BLaER1 treated with 17β-estradiol and CSF1 and Interleukin-3, amounts not matched to agents 10 nM and 100 nM (cell line): Measurements from ENCODE around the gene STAP2.

Source experiments
- H3K27ac ChIP-seq, 11 experiments: shearing (Covaris generic); formaldehyde crosslinking; 2 replicates each; pipeline ENCODE4 v1.8.1; 2022
- H3K27me3 ChIP-seq, 11 experiments: shearing (Covaris generic); formaldehyde crosslinking; 2 replicates each; pipeline ENCODE4 v1.8.1; 2022
- H3K36me3 ChIP-seq, 11 experiments: shearing (Covaris generic); formaldehyde crosslinking; 2 replicates each; pipeline ENCODE4 v1.8.1; 2022
- H3K4me1 ChIP-seq, 10 experiments: shearing (Covaris generic); formaldehyde crosslinking; 2 replicates each; pipeline ENCODE4 v1.8.1; 2022
- H3K4me2 ChIP-seq, 11 experiments: shearing (Covaris generic); formaldehyde crosslinking; 2 replicates each; pipeline ENCODE4 v1.8.1; 2022
- H3K4me3 ChIP-seq, 10 experiments: shearing (Covaris generic); formaldehyde crosslinking; 2 replicates each; pipeline ENCODE4 v1.8.1; 2022
- H3K9ac ChIP-seq, 11 experiments: shearing (Covaris generic); formaldehyde crosslinking; 2 replicates each; pipeline ENCODE4 v1.8.1; 2022
- H3K9me3 ChIP-seq, 11 experiments: shearing (Covaris generic); formaldehyde crosslinking; replicated peaks in 1 of 11; 2 replicates each; pipeline ENCODE4 v1.8.1; 2022
- H4K20me1 ChIP-seq, 11 experiments: shearing (Covaris generic); formaldehyde crosslinking; 2 replicates each; pipeline ENCODE4 v1.8.1; 2022
- Cebpa-rat ChIP-seq, 11 experiments: shearing (Covaris generic); IDR thresholded peaks; 2 replicates each; pipeline ENCODE4 v1.8.1; 2022

The STAP2 gene

DNA sequence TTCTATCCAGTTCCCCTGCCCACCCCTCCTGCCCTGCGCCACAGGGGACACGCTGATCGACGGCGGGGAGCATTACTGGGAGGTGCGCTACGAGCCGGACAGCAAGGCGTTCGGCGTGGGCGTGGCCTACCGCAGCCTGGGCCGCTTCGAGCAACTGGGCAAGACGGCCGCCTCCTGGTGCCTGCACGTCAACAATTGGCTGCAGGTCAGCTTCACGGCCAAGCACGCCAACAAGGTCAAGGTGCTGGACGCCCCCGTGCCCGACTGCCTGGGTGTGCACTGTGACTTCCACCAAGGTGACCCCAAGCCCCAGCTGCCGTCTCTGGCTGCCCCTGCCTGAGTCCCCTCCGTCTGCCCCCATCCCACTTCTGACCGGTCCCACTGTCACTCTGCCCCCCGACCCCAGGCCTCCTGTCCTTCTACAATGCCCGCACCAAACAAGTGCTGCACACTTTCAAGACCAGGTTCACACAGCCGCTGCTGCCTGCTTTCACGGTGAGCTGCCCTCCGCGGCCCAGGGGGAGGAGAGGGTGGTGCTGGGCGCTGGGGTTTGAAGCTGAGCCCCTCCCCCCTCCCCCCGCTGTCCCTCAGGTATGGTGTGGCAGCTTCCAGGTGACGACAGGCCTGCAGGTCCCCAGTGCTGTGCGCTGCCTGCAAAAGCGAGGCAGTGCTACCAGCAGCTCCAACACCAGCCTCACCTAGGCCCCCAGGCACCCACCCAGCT is 15.5 kb downstream of the STAP2 start:
- Histone ChIP-seq H3K27ac (no peak overlapping the region), H4K20me1 (peaks cover 0 to 6% (median 0%) of the 10 kb centered on the region in 11 experiments; a peak in 1 of 22 replicates), H3K4me2 (no peak overlapping the region), H3K4me1 (peaks cover 4 to 22% (median 12%) of the 10 kb centered on the region in 10 experiments; a peak in 18 of 20 replicates), H3K4me3 (no peak overlapping the region), H3K9ac (no peak overlapping the region), H3K27me3 (peaks cover 4 to 12% (median 6%) of the 10 kb centered on the region in 11 experiments; a peak in 15 of 22 replicates), H3K9me3 (peaks cover 29 to 56% (median 39%) of the 10 kb centered on the region in 11 experiments), H3K36me3 (peaks cover 0 to 24% (median 9%) of the 10 kb centered on the region in 11 experiments; a peak in 14 of 22 replicates)
- no peak for TF ChIP-seq Cebpa-rat (IDR thresholded peaks at IDR 0.05)

DNA sequence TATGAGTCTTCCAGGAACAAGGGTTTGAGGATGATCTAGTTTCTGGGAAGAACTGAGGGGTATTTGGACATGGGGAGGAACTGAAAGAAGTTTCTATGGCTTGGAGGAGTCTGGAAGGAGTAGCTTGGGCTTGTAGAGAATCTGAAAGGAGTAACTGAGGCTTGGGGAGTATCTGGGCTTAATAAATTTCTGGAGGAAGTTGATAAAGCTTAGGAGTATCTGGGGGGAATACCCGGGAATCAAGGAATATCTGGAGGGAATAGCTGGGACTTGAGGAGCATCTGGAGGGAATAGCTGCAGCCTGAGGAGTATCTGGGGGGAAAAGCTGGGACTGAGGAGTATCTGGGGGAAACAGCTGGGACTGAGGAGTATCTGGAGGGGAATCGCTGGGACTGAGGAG is 18.2 kb downstream of the STAP2 start:
- H3K27me3 ChIP-seq: no peaks in the 10 kb centered on the region
- TF ChIP-seq Cebpa-rat (IDR thresholded peaks at IDR 0.05): no peak
- H3K4me1 ChIP-seq: peaks cover 0 to 16% (median 5%) of the 10 kb centered on the region in 10 experiments; a peak in 10 of 20 replicates
- peaks cover 0 to 6% (median 0%) of the 10 kb centered on the region in 11 experiments; a peak in 1 of 22 replicates for H4K20me1 ChIP-seq
- H3K36me3 ChIP-seq: peaks cover 0 to 51% (median 34%) of the 10 kb centered on the region in 11 experiments; a peak in 16 of 22 replicates
- no peak overlapping the region for H3K4me2 ChIP-seq
- H3K9me3 ChIP-seq: peaks cover 30 to 49% (median 37%) of the 10 kb centered on the region in 11 experiments
- no peak overlapping the region for H3K4me3 ChIP-seq
- no peak overlapping the region for H3K27ac ChIP-seq
- H3K9ac ChIP-seq: no peak overlapping the region

DNA sequence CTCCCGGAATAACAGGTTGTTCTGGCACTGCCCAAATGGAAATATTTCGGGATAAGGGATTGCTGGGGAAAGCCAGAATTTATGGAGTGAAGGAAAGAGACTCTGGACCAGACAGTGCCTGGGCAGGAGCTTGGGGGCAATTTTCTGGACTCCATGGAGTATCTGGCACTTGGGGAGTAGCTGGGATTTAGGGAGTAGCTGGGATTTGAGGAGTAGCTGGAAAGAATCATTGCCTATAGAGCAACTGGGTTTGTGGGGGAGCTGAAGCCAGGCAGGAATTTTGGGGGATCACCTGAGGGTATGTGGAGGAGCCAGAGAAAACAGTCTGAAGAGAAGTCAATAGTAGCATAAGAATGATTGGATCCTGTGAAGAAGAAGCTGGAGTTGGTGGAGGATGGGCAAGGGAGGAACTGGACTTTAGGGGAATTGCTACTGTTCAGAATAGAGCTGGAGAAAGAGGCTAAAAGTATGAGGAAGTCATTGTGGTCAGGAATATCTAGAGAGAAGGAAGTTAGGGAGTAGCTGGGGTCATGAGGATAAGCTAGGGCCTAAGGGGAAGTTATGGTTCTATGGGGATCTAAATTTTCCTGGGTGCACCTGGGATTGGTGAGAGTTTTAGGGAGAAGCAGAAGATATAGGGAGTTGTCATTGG is 19.4 kb downstream of the STAP2 start:
- Histone ChIP-seq H3K27me3 (no peaks in the 10 kb centered on the region), H3K4me2 (peak overlapping the region in 6 of 11 experiments; percentile 4 to 65 (median 42); a peak in 10 of 22 replicates), H3K4me1 (peaks cover 0 to 23% (median 5%) of the 10 kb centered on the region in 10 experiments; a peak in 11 of 20 replicates), H3K4me3 (no peak overlapping the region), H3K27ac (no peak overlapping the region; a peak in 1 of 22 replicates), H4K20me1 (peaks cover 0 to 6% (median 0%) of the 10 kb centered on the region in 11 experiments; a peak in 1 of 22 replicates), H3K36me3 (peaks cover 0 to 53% (median 34%) of the 10 kb centered on the region in 11 experiments; a peak in 16 of 22 replicates), H3K9ac (no peak overlapping the region), H3K9me3 (peaks cover 30 to 49% (median 37%) of the 10 kb centered on the region in 11 experiments)
- TF ChIP-seq Cebpa-rat (IDR thresholded peaks at IDR 0.05): no peak

DNA sequence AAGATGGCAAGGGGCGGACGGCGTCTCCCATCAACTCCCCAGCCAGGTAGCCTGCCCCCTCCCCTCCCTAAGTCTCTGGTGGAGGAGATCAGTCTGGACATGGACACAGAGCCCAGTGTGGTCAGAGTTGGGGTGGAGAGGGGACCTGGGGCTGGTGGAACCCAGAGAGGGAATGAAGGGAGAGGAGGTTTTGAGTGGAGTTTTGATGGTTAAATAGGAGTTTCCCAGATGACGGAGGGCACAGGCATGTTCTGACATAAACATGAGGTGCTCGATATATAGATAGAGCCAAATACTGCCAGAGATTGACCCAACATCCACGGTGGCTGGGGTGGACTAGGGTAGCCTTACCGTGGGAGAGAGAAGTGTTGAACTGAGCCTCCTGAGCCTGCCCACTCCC is 20.2 kb downstream of the STAP2 start:
- Histone ChIP-seq H3K4me1 (peaks cover 0 to 31% (median 8%) of the 10 kb centered on the region in 10 experiments; a peak in 11 of 20 replicates), H3K9ac (no peak overlapping the region), H4K20me1 (no peaks in the 10 kb centered on the region; a peak in 1 of 22 replicates), H3K4me3 (no peak overlapping the region), H3K4me2 (peak overlapping the region in 4 of 11 experiments; percentile 22 to 65 (median 42); a peak in 6 of 22 replicates), H3K27ac (no peak overlapping the region), H3K36me3 (peaks cover 0 to 56% (median 34%) of the 10 kb centered on the region in 11 experiments; a peak in 16 of 22 replicates), H3K9me3 (peaks cover 30 to 49% (median 37%) of the 10 kb centered on the region in 11 experiments), H3K27me3 (no peaks in the 10 kb centered on the region)
- no peak for TF ChIP-seq Cebpa-rat (IDR thresholded peaks at IDR 0.05)

DNA sequence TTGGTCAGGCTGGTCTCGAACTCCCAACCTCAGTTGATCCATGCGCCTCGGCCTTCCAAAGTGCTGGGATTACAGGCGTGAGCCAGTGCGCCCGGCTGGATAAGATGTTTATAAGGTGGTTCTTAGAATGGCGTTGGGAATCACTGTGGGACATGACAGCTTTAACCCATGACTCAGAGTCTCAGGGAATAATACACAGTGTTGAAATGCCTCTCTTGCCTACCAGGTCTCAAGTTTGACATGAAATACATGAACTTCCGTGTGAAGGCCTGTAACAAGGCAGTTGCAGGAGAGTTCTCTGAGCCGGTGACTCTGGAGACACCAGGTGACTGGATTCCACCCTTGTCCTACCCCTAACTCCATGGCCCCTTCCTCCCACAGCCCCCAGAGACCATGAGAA is 21.7 kb downstream of the STAP2 start:
- peaks cover 30 to 45% (median 36%) of the 10 kb centered on the region in 11 experiments for H3K9me3 ChIP-seq
- H3K27me3 ChIP-seq: no peaks in the 10 kb centered on the region
- H3K4me3 ChIP-seq: no peak overlapping the region
- peaks cover 0 to 60% (median 40%) of the 10 kb centered on the region in 11 experiments; a peak in 16 of 22 replicates for H3K36me3 ChIP-seq
- H3K9ac ChIP-seq: no peak overlapping the region
- H4K20me1 ChIP-seq: no peaks in the 10 kb centered on the region
- no peak for TF ChIP-seq Cebpa-rat (IDR thresholded peaks at IDR 0.05)
- H3K4me1 ChIP-seq: peaks cover 0 to 35% (median 8%) of the 10 kb centered on the region in 10 experiments; a peak in 11 of 20 replicates
- no peak overlapping the region for H3K4me2 ChIP-seq
- H3K27ac ChIP-seq: no peak overlapping the region

DNA sequence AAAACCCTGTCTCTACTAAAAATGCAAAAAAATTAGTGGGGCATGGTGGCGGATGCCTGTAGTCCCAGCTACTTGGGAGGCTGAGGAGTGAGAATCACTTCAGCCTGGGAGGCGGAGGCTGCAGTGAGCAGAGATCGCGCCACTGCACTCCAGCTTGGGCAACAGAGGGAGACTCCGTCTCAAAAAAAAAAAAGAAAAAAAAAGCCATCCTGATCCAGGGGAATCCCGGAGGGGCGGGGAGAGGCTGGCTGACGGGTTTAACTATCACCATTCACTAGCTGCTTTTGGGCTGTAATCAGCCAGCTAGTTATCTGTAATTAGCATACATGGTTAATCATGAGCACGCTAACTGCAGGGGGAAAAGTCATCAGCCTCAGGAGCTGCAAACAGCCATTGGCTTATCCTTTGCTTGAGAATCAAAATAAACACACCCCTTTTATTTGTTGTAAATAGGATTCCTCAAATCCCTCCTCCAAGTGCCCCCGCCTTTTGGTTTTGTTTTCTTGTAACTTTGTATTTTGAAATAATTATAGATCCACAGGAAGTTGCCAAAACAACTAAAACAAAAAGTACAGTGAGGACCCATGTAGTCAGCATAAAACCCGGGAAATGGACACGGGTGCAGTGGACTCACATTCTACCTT is 24.7 kb downstream of the STAP2 start:
- Histone ChIP-seq H3K27me3 (no peaks in the 10 kb centered on the region), H4K20me1 (no peaks in the 10 kb centered on the region), H3K4me1 (peaks cover 0 to 28% (median 5%) of the 10 kb centered on the region in 10 experiments; a peak in 11 of 20 replicates), H3K4me3 (no peak overlapping the region), H3K27ac (peak overlapping the region in 2 of 11 experiments; percentile 22 to 33; a peak in 3 of 22 replicates), H3K36me3 (peaks cover 0 to 74% (median 58%) of the 10 kb centered on the region in 11 experiments; a peak in 18 of 22 replicates), H3K9me3 (peaks cover 3 to 23% (median 10%) of the 10 kb centered on the region in 11 experiments; a peak in 19 of 22 replicates), H3K4me2 (peak overlapping the region in 5 of 11 experiments; percentile 4 to 64 (median 50); a peak in 8 of 22 replicates), H3K9ac (peak overlapping the region in 1 of 11 experiments; percentile 10; a peak in 1 of 22 replicates)
- no peak for TF ChIP-seq Cebpa-rat (IDR thresholded peaks at IDR 0.05)

DNA sequence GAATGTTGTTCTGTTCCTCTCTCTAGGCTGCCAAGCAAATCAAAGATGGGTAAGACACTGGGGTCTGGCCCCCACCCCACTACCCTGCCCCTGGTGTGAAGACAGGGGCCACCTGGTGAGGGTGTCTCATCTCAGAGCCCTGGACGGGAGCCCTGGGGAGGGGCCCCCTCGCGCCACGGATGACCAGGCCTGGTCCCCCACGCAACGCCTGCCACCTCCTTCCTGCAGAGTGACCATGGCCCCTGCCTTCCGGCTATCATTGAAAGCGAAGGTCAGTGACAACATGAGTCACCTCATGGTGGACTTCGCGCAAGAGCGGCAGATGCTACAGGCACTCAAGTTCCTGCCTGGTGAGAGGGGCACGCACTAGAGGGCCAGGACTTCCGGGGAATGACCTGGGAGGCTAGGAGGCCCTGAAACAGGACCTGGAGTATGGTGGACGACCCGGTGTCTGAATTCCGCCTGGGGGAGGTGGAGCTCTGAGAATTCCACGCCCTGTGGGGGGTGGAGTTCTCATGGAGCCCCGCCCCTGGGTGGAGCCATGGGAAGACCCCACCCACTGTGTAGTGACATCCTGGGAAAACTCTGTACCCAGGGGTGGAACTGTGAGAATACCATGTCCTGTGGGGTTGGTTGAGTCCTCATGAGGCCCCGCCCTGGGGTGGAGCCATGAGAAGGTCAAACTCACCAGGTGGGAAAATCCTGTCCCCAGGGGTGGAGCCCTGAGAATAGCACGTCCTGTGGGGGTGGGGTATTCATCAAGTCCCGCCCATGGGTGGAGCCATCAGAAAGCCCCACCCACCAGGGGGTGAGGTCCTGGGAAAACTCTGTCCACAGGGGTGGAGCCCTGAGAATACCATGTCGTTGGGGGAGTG is 28.1 kb downstream of the STAP2 start:
- Histone ChIP-seq H3K9ac (no peak overlapping the region), H3K9me3 (peaks cover 0 to 14% (median 0%) of the 10 kb centered on the region in 11 experiments; a peak in 4 of 22 replicates), H4K20me1 (no peaks in the 10 kb centered on the region; a peak in 1 of 22 replicates), H3K4me1 (peaks cover 0 to 19% (median 6%) of the 10 kb centered on the region in 10 experiments; a peak in 12 of 20 replicates), H3K27me3 (no peaks in the 10 kb centered on the region), H3K27ac (no peak overlapping the region), H3K36me3 (peaks cover 0 to 55% (median 30%) of the 10 kb centered on the region in 11 experiments; a peak in 18 of 22 replicates), H3K4me2 (no peak overlapping the region), H3K4me3 (no peak overlapping the region)
- no peak for TF ChIP-seq Cebpa-rat (IDR thresholded peaks at IDR 0.05)
